Panc1 (cell line): ENCODE results near the gene IL21R.

Experiments
- CTCF ChIP-seq: fragments of 450-650 bp; IDR thresholded peaks from 2 replicates; pipeline ENCODE4 v1.5.1; 2017; ENCODE audit warnings: mild to moderate bottlenecking
- POLR2AphosphoS5 ChIP-seq: IDR thresholded peaks from 2 replicates; pipeline ENCODE4 v1.6.1; 2012; ENCODE audit warnings: mild to moderate bottlenecking, low read depth, low read length, moderate library complexity
- REST ChIP-seq, 2 experiments: IDR thresholded peaks; 2 replicates each; pipeline ENCODE4 v1.6.1; 2011 to 2012; ENCODE audit warnings: low read depth in 2 of 2, control low read depth in 1 of 2, low read length in 1 of 2, mild to moderate bottlenecking in 1 of 2, moderate library complexity in 1 of 2; ENCODE audit not compliant: insufficient read depth in 1 of 2
- TCF7L2 ChIP-seq: IDR thresholded peaks from 2 replicates; pipeline ENCODE4 v1.6.1; 2011; ENCODE audit warnings: mild to moderate bottlenecking, low read depth, low read length, inconsistent platforms

GRCh38 chr16:27445502-27446175, 43.7 kb downstream of the IL21R start:
- TF ChIP-seq CTCF = no peak
- TF ChIP-seq REST (IDR thresholded peaks at IDR 0.05; ENCODE audit: insufficient read depth in 1 of 2, low read depth in 2 of 2, low read length in 1 of 2) = no peak
- TF ChIP-seq POLR2AphosphoS5 = no peak
- TF ChIP-seq TCF7L2 = no peak
